ENCODE measurements around the gene LBP. TPM values are rescaled to one million over a fixed set of nuclear protein-coding genes. Genes with fewer than 3 reads are reported as not detected.

LBP gene
- total RNA-seq, 2 donors from 2014 or later, result 0.54 to 1.7 TPM

DNA sequence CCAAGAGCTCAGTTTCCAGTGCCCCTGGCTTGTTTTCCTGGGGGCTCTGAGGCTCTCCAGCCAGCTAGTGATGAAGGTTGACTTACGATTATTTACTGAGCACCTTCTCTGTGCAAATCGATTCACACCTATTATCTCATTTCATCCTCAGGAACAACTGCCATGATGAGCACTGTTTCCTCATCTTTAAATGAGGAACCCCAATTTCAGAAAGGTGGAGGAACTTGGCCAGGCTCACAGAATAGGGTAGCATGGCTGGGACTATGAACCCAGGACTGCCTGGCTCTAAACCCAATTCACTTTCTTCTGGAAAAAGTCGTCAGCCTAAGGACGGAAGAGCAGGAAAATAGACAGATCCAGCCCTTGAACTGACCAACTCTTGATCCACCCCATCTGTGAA lies 45.8 kb upstream of the LBP start:
- TF ChIP-seq, protein P1, sequence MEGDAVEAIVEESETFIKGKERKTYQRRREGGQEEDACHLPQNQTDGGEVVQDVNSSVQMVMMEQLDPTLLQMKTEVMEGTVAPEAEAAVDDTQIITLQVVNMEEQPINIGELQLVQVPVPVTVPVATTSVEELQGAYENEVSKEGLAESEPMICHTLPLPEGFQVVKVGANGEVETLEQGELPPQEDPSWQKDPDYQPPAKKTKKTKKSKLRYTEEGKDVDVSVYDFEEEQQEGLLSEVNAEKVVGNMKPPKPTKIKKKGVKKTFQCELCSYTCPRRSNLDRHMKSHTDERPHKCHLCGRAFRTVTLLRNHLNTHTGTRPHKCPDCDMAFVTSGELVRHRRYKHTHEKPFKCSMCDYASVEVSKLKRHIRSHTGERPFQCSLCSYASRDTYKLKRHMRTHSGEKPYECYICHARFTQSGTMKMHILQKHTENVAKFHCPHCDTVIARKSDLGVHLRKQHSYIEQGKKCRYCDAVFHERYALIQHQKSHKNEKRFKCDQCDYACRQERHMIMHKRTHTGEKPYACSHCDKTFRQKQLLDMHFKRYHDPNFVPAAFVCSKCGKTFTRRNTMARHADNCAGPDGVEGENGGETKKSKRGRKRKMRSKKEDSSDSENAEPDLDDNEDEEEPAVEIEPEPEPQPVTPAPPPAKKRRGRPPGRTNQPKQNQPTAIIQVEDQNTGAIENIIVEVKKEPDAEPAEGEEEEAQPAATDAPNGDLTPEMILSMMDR (IDR thresholded peaks at IDR 0.05), result no peak
- H3K4me3 ChIP-seq, result no peak overlapping the region
- H3K27me3 ChIP-seq (replicated peaks; ENCODE audit: insufficient read depth), result no peaks in the 10 kb centered on the region
- H3K36me3 ChIP-seq, result no peaks in the 10 kb centered on the region
- peaks cover 12 to 17% of the 10 kb centered on the region in 2 donors for H3K4me1 ChIP-seq (ENCODE audit: control insufficient read depth in 1 of 2, low read depth in 2 of 2)
- no peak overlapping the region for H3K27ac ChIP-seq
- no peak for DNase-seq (ENCODE audit: low spot score)
- H3K9me3 ChIP-seq, result no peaks in the 10 kb centered on the region
- ATAC-seq (ENCODE audit: insufficient number of reproducible peaks, low FRiP score, low read depth), result no peak

DNA sequence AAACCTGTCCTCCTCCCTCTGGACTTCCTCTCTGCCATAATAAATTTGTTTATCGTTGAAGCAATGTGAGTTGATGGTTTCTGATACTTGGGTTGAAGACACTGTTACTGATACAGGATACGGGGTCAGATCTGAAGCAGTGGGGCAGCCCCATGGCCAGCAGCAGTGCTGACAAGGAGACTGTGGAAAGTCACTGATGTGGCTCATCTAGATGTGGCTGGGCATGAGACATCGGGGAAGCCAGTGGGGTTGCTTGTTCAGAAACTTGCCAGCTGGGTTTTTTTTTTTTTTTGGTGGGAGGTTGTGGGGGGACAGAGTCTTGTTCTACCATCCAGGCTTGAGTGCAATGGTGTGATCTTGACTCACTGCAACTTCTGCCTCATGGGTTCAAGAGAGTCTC lies 45.0 kb upstream of the LBP start:
- peaks cover 12 to 17% of the 10 kb centered on the region in 2 donors for H3K4me1 ChIP-seq (ENCODE audit: control insufficient read depth in 1 of 2, low read depth in 2 of 2)
- no peak overlapping the region for H3K27ac ChIP-seq
- TF ChIP-seq, protein P1 (IDR thresholded peaks at IDR 0.05), result no peak
- H3K27me3 ChIP-seq (replicated peaks; ENCODE audit: insufficient read depth), result no peaks in the 10 kb centered on the region
- no peak for ATAC-seq (ENCODE audit: insufficient number of reproducible peaks, low FRiP score, low read depth)
- no peaks in the 10 kb centered on the region for H3K9me3 ChIP-seq
- H3K4me3 ChIP-seq, result no peak overlapping the region
- no peak for DNase-seq (ENCODE audit: low spot score)
- no peaks in the 10 kb centered on the region for H3K36me3 ChIP-seq

DNA sequence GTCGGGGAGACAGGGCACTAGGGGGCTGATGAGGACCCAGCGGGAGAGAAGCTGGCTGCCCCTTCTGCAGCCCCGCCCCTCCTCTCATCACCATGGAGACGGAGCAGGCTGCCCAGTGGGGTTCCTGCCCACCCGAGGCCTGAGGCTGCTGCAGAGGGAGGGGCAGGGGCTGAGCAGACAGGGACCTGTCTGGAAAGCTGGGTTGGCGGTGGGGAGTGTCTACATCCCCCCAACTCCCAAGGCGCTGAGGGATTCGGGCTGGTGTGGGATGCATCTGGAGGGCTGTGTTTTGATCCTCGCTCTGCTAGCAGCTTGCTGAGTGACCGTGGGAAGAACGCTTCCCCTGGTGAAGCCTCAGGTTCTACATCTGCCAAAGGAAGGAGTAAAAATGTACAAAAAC lies 43.5 kb upstream of the LBP start:
- TF ChIP-seq, protein P1 (IDR thresholded peaks at IDR 0.05), result no peak
- Histone ChIP-seq H3K4me3 (no peak overlapping the region), H3K9me3 (no peaks in the 10 kb centered on the region), H3K36me3 (no peaks in the 10 kb centered on the region), H3K27ac (no peak overlapping the region), H3K4me1 (ENCODE audit: control insufficient read depth in 1 of 2, low read depth in 2 of 2) (peaks cover 12 to 17% of the 10 kb centered on the region in 2 donors), H3K27me3 (replicated peaks; ENCODE audit: insufficient read depth) (no peaks in the 10 kb centered on the region)
- DNase-seq (ENCODE audit: low spot score) (no peak), ATAC-seq (ENCODE audit: insufficient number of reproducible peaks, low FRiP score, low read depth) (no peak)

DNA sequence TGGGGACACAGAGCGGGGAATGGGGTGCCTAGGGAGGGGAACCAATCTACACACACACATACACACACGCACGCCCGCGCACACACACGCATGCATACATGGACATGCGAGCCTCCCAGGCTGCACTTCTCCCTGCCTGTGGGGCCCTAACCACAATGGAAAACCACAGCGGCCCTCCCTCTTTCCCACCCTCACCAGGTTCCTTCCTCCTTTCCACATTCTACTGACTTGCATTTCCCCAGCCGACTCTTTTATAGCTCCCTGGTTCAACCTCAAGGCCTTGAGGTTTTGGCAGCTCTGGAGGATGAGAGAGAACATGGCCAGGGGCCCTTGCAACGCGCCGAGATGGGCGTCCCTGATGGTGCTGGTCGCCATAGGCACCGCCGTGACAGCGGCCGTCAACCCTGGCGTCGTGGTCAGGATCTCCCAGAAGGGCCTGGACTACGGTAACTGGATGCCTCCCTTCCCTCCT lies 42.3 kb upstream of the LBP start, which contains the start of gene BPI:
TSS of gene BPI (plus strand) at position 249 of the 472 bp plus-strand sequence. CDS start at position 317, 68 bp downstream.
- H3K36me3 ChIP-seq, result no peaks in the 10 kb centered on the region
- no peak within 1 kb of the TSS for H3K27ac ChIP-seq
- TF ChIP-seq, protein P1 (IDR thresholded peaks at IDR 0.05), result no peak
- peaks cover 7 to 9% of the 10 kb centered on the region in 2 donors for H3K4me1 ChIP-seq (ENCODE audit: control insufficient read depth in 1 of 2, low read depth in 2 of 2)
- DNase-seq (ENCODE audit: low spot score) (no peak), ATAC-seq (ENCODE audit: insufficient number of reproducible peaks, low FRiP score, low read depth) (no peak)
- H3K9me3 ChIP-seq, result no peaks in the 10 kb centered on the region
- no peak within 1 kb of the TSS for H3K4me3 ChIP-seq
- no peaks in the 10 kb centered on the region for H3K27me3 ChIP-seq (replicated peaks; ENCODE audit: insufficient read depth)

DNA sequence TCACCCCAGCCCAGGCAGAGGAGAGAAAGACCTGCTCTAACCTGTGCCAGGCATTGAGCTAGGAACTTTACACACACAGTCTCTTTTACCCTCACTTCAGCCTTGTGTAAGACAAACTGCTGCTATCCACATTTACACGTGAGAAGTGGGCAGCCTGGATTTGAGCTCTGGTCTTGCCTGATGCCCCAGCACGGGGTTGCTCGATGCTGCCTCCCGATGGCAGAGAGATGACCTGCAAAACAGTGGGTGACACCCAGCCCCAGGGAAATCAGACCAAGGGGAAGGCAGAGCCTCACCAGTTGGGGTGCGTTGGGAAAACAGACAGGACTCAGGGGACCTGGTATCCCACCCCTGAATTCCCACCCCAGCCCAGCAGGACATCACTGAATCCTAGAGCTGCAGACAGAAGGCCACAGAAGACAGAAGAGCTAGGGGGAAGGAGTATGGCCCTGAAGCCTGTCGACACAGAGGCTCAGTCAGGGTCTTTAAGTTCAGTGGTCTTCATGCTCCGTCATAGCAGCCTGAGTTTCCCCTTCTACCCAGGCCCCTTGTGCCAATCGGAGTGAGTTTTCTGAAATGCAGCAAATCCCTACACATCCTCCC lies 41.3 kb upstream of the LBP start:
- DNase-seq (ENCODE audit: low spot score) (no peak), ATAC-seq (ENCODE audit: insufficient number of reproducible peaks, low FRiP score, low read depth) (no peak)
- Histone ChIP-seq H3K36me3 (no peaks in the 10 kb centered on the region), H3K27me3 (replicated peaks; ENCODE audit: insufficient read depth) (no peaks in the 10 kb centered on the region), H3K4me3 (no peak overlapping the region), H3K4me1 (ENCODE audit: control insufficient read depth in 1 of 2, low read depth in 2 of 2) (no peaks in the 10 kb centered on the region), H3K27ac (no peak overlapping the region), H3K9me3 (no peaks in the 10 kb centered on the region)
- TF ChIP-seq, protein P1 (IDR thresholded peaks at IDR 0.05), result peak; percentile 14
